ENCODE results near the gene PHGDH.

DNA sequence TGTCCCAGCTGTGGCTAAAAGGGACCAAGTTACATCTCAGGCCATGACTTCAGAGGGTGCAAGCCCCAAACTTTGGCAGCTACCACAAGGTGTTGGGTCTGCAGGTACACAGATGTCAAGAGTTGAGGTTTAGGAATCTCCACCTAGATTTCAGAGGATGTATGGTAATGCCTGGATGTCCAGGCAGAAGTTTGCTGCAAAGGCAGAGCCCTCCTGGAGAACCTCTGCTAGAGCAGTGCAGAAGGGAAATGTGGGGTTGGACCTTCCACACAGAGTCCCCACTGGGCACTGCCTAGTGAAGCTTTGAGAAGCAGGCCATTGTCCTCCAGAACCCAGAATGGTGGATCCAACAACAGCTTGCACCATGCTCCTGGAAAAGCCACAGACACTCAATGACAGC is 10.1 kb upstream of the PHGDH start:
- TF ChIP-seq, protein P1, sequence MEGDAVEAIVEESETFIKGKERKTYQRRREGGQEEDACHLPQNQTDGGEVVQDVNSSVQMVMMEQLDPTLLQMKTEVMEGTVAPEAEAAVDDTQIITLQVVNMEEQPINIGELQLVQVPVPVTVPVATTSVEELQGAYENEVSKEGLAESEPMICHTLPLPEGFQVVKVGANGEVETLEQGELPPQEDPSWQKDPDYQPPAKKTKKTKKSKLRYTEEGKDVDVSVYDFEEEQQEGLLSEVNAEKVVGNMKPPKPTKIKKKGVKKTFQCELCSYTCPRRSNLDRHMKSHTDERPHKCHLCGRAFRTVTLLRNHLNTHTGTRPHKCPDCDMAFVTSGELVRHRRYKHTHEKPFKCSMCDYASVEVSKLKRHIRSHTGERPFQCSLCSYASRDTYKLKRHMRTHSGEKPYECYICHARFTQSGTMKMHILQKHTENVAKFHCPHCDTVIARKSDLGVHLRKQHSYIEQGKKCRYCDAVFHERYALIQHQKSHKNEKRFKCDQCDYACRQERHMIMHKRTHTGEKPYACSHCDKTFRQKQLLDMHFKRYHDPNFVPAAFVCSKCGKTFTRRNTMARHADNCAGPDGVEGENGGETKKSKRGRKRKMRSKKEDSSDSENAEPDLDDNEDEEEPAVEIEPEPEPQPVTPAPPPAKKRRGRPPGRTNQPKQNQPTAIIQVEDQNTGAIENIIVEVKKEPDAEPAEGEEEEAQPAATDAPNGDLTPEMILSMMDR (IDR thresholded peaks at IDR 0.05 in 4 of 5, conservative IDR thresholded peaks at IDR 0.05 in 1 of 5), result no peak
- TF ChIP-seq POLR2A (IDR thresholded peaks at IDR 0.05), result no peak

All from gastrocnemius medialis (tissue), 4 donors.